Endometrium (tissue), 2 donors: Measurements from ENCODE around the gene GRIK4.

Experiments
- FAIRE-seq: peaks from 2 replicates; lab custom pipeline; 2012; peaks lifted over from hg19 to GRCh38; lab: Jason Lieb, UNC
- donor health status: control.
- donor health status: control.

Gene GRIK4

GRCh38 chr11:120635136-120635810, 123.7 kb downstream of the GRIK4 start:
- no peak for FAIRE-seq

- FAIRE-seq: no peak
Measured at GRCh38 chr11:120637131-120637530, 125.6 kb downstream of the GRIK4 start.

- no peak for FAIRE-seq
Measured at GRCh38 chr11:120642196-120642894, 130.8 kb downstream of the GRIK4 start.

- FAIRE-seq: no peak
Measured at GRCh38 chr11:120643284-120643683, 131.7 kb downstream of the GRIK4 start.

GRCh38 chr11:120645639-120646038, 134.1 kb downstream of the GRIK4 start:
- FAIRE-seq: no peak

- FAIRE-seq: no peak
Measured at GRCh38 chr11:120646206-120646605, 134.7 kb downstream of the GRIK4 start.

- no peak for FAIRE-seq
Measured at GRCh38 chr11:120647681-120648080, 136.1 kb downstream of the GRIK4 start.

GRCh38 chr11:120648771-120649170, 137.2 kb downstream of the GRIK4 start:
- no peak for FAIRE-seq

GRCh38 chr11:120649316-120649715, 137.8 kb downstream of the GRIK4 start:
- no peak for FAIRE-seq

GRCh38 chr11:120651396-120651795, 139.8 kb downstream of the GRIK4 start:
- no peak for FAIRE-seq

- FAIRE-seq: no peak
Measured at GRCh38 chr11:120651836-120652235, 140.3 kb downstream of the GRIK4 start.

- FAIRE-seq: no peak
Measured at GRCh38 chr11:120652705-120653335, 141.3 kb downstream of the GRIK4 start.

- FAIRE-seq: no peak
Measured at GRCh38 chr11:120655589-120655988, 144.0 kb downstream of the GRIK4 start.

GRCh38 chr11:120657306-120658070, 145.9 kb downstream of the GRIK4 start:
- FAIRE-seq: no peak

- FAIRE-seq: no peak
Measured at GRCh38 chr11:120658071-120658423, 146.5 kb downstream of the GRIK4 start.

- no peak for FAIRE-seq
Measured at GRCh38 chr11:120659076-120659475, 147.5 kb downstream of the GRIK4 start.

GRCh38 chr11:120660024-120660565, 148.5 kb downstream of the GRIK4 start:
- FAIRE-seq: no peak

- no peak for FAIRE-seq
Measured at GRCh38 chr11:120662071-120662676, 150.6 kb downstream of the GRIK4 start.

GRCh38 chr11:120663142-120663541, 151.6 kb downstream of the GRIK4 start:
- no peak for FAIRE-seq

- FAIRE-seq: no peak
Measured at GRCh38 chr11:120666121-120666639, 154.6 kb downstream of the GRIK4 start.

- FAIRE-seq: no peak
Measured at GRCh38 chr11:120667281-120667680, 155.7 kb downstream of the GRIK4 start.

- no peak for FAIRE-seq
Measured at GRCh38 chr11:120667934-120668333, 156.4 kb downstream of the GRIK4 start.
